GM12878 (cell line): ENCODE results near the gene LXN. TPM values are rescaled to one million over a fixed set of nuclear protein-coding genes. Genes with fewer than 3 reads are reported as not detected.

Source experiments
- ATAC-seq: fragments of 200-7000 bp; cut with Tn5 transposase; 3 replicates; pipeline ENCODE4 v1.9.1; 2020; ENCODE audit warnings: mild to moderate bottlenecking, moderate library complexity
- BruUV-seq: library from RNA; stranded (reverse); fragments of 400-500 nt; replicated peaks from 2 replicates; lab custom pipeline; 2021; lab: Mats Ljungman, UMichigan
- CTCF ChIA-PET: fragments of 300-600 bp; sonication (Branson Sonifier 250); formaldehyde crosslinking; extraction: SDS; loops from one replicate; lab custom pipeline; 2021; ENCODE audit warnings: inconsistent platforms; lab: Yijun Ruan, JAX
- POLR2A ChIA-PET: fragments of 350-600 bp; formaldehyde crosslinking; extraction: SDS; loops from one replicate; lab custom pipeline; 2021; ENCODE audit warnings: inconsistent platforms; lab: Charles Lee
- RAD21 ChIA-PET: fragments of 300-600 bp; sonication (Branson Sonifier 250); formaldehyde crosslinking; loops from one replicate; lab custom pipeline; 2023; ENCODE audit warnings: antibody characterized with exemption; ENCODE audit not compliant: unreplicated experiment; lab: Charles Lee
- SMC1A ChIA-PET: fragments of 300-600 bp; sonication (Branson Sonifier 250); formaldehyde crosslinking; loops from one replicate; lab custom pipeline; 2023; ENCODE audit not compliant: unreplicated experiment, uncharacterized antibody; lab: Charles Lee
- DNase-seq: peaks from one replicate; pipeline ENCODE4 v3.0.0-alpha.2; 2011; ENCODE audit warnings: low read depth, low spot score
- FAIRE-seq: peaks from 3 replicates; lab custom pipeline; 2011; peaks lifted over from hg19 to GRCh38; lab: Jason Lieb, UNC
- H2AFZ ChIP-seq: 2 replicates; pipeline ENCODE4 v1.6.0; 2011; ENCODE audit warnings: low read depth, low read length, control low read depth; ENCODE audit not compliant: control insufficient read depth
- H3K27ac ChIP-seq: 2 replicates; pipeline ENCODE4 v1.5.1; 2011; ENCODE audit warnings: control low read depth; ENCODE audit not compliant: control insufficient read depth, insufficient read depth
- H3K27me3 ChIP-seq, 2 experiments: replicated peaks in 1 of 2; 2 replicates each; pipeline versions ENCODE4 v1.6.0 to v1.6.1; 2011; ENCODE audit warnings: low read length in 1 of 2; ENCODE audit not compliant: control insufficient read depth in 2 of 2, insufficient read depth in 2 of 2
- H3K36me3 ChIP-seq, 2 experiments: 2 replicates each; pipeline ENCODE4 v1.5.1; 2011; ENCODE audit warnings: low read length in 1 of 2; ENCODE audit not compliant: control insufficient read depth in 2 of 2, insufficient read depth in 2 of 2
- H3K4me1 ChIP-seq: 2 replicates; pipeline ENCODE4 v1.6.1; 2011; ENCODE audit warnings: mild to moderate bottlenecking, low read length, moderate library complexity, mixed read lengths; ENCODE audit not compliant: control insufficient read depth, insufficient read depth
- H3K4me2 ChIP-seq: 2 replicates; pipeline ENCODE4 v1.6.0; 2011; ENCODE audit warnings: control low read depth; ENCODE audit not compliant: control insufficient read depth, insufficient read depth
- H3K4me3 ChIP-seq: fragments of 200-600 bp; sonication (generic); 2 replicates; pipeline ENCODE4 v1.5.1; 2016
- H3K79me2 ChIP-seq: 2 replicates; pipeline ENCODE4 v1.6.0; 2011; ENCODE audit warnings: low read length; ENCODE audit not compliant: control insufficient read depth, insufficient read depth
- H3K9ac ChIP-seq: 2 replicates; pipeline ENCODE4 v1.8.0; 2011; ENCODE audit warnings: low read length, control low read depth, mixed read lengths; ENCODE audit not compliant: control insufficient read depth, insufficient read depth
- H3K9me3 ChIP-seq: replicated peaks from 3 replicates; pipeline ENCODE4 v1.5.1; 2011; ENCODE audit warnings: mild to moderate bottlenecking, low read length; ENCODE audit not compliant: control insufficient read depth, insufficient read depth
- H4K20me1 ChIP-seq: 2 replicates; pipeline ENCODE4 v1.6.0; 2011; ENCODE audit not compliant: control insufficient read depth, insufficient read depth
- ATF3 ChIP-seq: IDR thresholded peaks from 2 replicates; pipeline ENCODE4 v1.6.1; 2011; ENCODE audit warnings: low read depth, mild to moderate bottlenecking, low read length, moderate library complexity, borderline replicate concordance; ENCODE audit errors: extremely low read depth
- BCL11A ChIP-seq: IDR thresholded peaks from 2 replicates; pipeline ENCODE4 v1.6.1; 2011; ENCODE audit warnings: low read depth, low read length
- ETV6 ChIP-seq, 2 experiments: fragments of 450-650 bp in 1 of 2; IDR thresholded peaks in 1 of 2; conservative IDR thresholded peaks in 1 of 2; 2 replicates each; pipeline ENCODE4 v1.6.1; 2014; ENCODE audit warnings: antibody characterized with exemption in 1 of 2, borderline replicate concordance in 1 of 2, low read depth in 1 of 2, mild to moderate bottlenecking in 1 of 2, moderate library complexity in 1 of 2
- FOS ChIP-seq: IDR thresholded peaks from 3 replicates; pipeline ENCODE4 v1.6.1; 2011; ENCODE audit warnings: borderline replicate concordance; ENCODE audit not compliant: insufficient read length; ENCODE audit errors: extremely low read depth
- FOXM1 ChIP-seq: IDR thresholded peaks from 2 replicates; pipeline ENCODE4 v1.6.1; 2012; ENCODE audit warnings: low read depth, mild to moderate bottlenecking, inconsistent platforms, low read length, moderate library complexity
- HCFC1 ChIP-seq: fragments of 150-350 bp; IDR thresholded peaks from 2 replicates; pipeline ENCODE4 v1.6.1; 2014; ENCODE audit warnings: low read length
- JUNB ChIP-seq: IDR thresholded peaks from 2 replicates; pipeline ENCODE4 v1.6.1; 2016; ENCODE audit warnings: antibody characterized with exemption, mild to moderate bottlenecking
- JUND ChIP-seq: IDR thresholded peaks from 2 replicates; pipeline ENCODE4 v1.6.1; 2012; ENCODE audit warnings: low read depth, mild to moderate bottlenecking, low read length, improper control_type of control experiment, moderate library complexity
- NFXL1 ChIP-seq: fragments of 450-650 bp; IDR thresholded peaks from 2 replicates; pipeline ENCODE4 v1.6.1; 2017; ENCODE audit warnings: antibody characterized with exemption, mild to moderate bottlenecking, borderline replicate concordance
- POLR2AphosphoS5 ChIP-seq: IDR thresholded peaks from 2 replicates; pipeline ENCODE4 v1.6.1; 2011; ENCODE audit warnings: mild to moderate bottlenecking, low read length, inconsistent platforms
- RAD21 ChIP-seq: IDR thresholded peaks from 2 replicates; pipeline ENCODE4 v1.6.1; 2011; ENCODE audit warnings: mild to moderate bottlenecking, low read depth, low read length, moderate library complexity; ENCODE audit not compliant: insufficient read depth
- RAD51 ChIP-seq: fragments of 450-650 bp; IDR thresholded peaks from 2 replicates; pipeline ENCODE4 v1.6.1; 2016; ENCODE audit warnings: moderate library complexity, mild to moderate bottlenecking, inconsistent platforms
- RCOR1 ChIP-seq: conservative IDR thresholded peaks from 2 replicates; pipeline ENCODE4 v1.6.1; 2012; ENCODE audit warnings: low read depth, low read length, improper control_type of control experiment
- RELA ChIP-seq: fragments of 450-650 bp; IDR thresholded peaks from 2 replicates; pipeline ENCODE4 v1.8.0; 2014; ENCODE audit warnings: borderline replicate concordance; ENCODE audit not compliant: partially characterized antibody
- STAT3 ChIP-seq: IDR thresholded peaks from 2 replicates; pipeline ENCODE4 v1.6.1; 2011; ENCODE audit warnings: low read depth, low read length, improper control_type of control experiment
- ZBTB11 ChIP-seq: fragments of 450-650 bp; formaldehyde crosslinking; IDR thresholded peaks from 2 replicates; pipeline ENCODE4 v1.5.0; 2022; ENCODE audit warnings: mild to moderate bottlenecking, missing genetic modification characterization
- ZNF24 ChIP-seq: fragments of 450-650 bp; IDR thresholded peaks from 2 replicates; pipeline ENCODE4 v1.6.1; 2017; ENCODE audit warnings: antibody characterized with exemption, mild to moderate bottlenecking
- WGBS: methylation state at CpG from one replicate; pipeline ENCODE4 v1.1.6; 2016; ENCODE audit warnings: low lambda C conversion rate; ENCODE audit not compliant: insufficient replicate concordance, insufficient coverage; ENCODE audit errors: missing lambda C conversion rate; 5-methylcytosine and 5-hydroxymethylcytosine counted together
- in situ Hi-C: fragments of 300-500 bp; cut with MboI; formaldehyde crosslinking; loops from 9 replicates; pipeline ENCODE4 v1.14.3; 2018; ENCODE audit warnings: mixed read lengths
- intact Hi-C: fragments of 100-400 bp; cut with micrococcal nuclease; formaldehyde crosslinking; loops from one replicate; pipeline ENCODE4 v1.14.2; 2022; ENCODE audit not compliant: unreplicated experiment
- polyA plus RNA-seq, 11 experiments: library from polyadenylated mRNA; depleted of rRNA in 4 of 11; unstranded in 6 of 11; stranded (reverse) in 5 of 11; fragments of >200 nt; fragmentation: Nextera tagmentation in 4 of 11; fragmentation: Illumina TruSeq in 1 of 11; extraction: Ambion mirVana in 4 of 11; extraction: Trizol in 1 of 11; gene quantifications; 1 replicate in 1 of 11; 2 replicates in 10 of 11; pipeline versions ENCODE4 v1.2.1 to v1.2.3, GENCODE V29; 2011 to 2016; ENCODE audit warnings: inconsistent platforms in 2 of 11, missing spikeins in 2 of 11, low read depth in 1 of 11
- total RNA-seq, 4 experiments: library from RNA; depleted of rRNA in 3 of 4; stranded (reverse); fragments of >200 nt in 3 of 4; fragmentation: Illumina TruSeq in 1 of 4; extraction: Trizol in 1 of 4; gene quantifications; 2 replicates each; pipeline versions ENCODE4 v1.2.1 to v1.2.3, GENCODE V29; 2013 to 2021

Gene LXN
- total and polyA plus RNA-seq, 10 of the 15 experiments (the other 5 are each of a cell fraction or from before 2014, with no cell fraction given) = 10.7 to 45.0 (median 20.4) TPM

- FAIRE-seq = no peak
- ATAC-seq = no peak
- BruUV-seq = no TSS peak
- no peaks in the 10 kb centered on the region for H3K9me3 ChIP-seq
- ChIA-PET POLR2A (interaction anchor here (0.6 kb wide), 1 partner anchor 42 kb away, joined by 5 read pairs; no protein-coding TSS in a partner anchor), SMC1A (interaction anchor here (0.6 to 1.6 kb wide), 2 partner anchors 9 kb away, joined by 3 to 5 read pairs; no protein-coding TSS in a partner anchor), CTCF (no interaction called here), RAD21 (no interaction called here)
- in situ Hi-C loops = no loop called here
- H3K9ac ChIP-seq = no peak overlapping the region
- TF ChIP-seq BCL11A = no peak
- no peak for TF ChIP-seq POLR2AphosphoS5
- TF ChIP-seq ZNF24 = no peak
- no peak for TF ChIP-seq JUNB
- no peak for TF ChIP-seq JUND
- TF ChIP-seq RAD21 = no peak
- TF ChIP-seq RAD51 = no peak
- TF ChIP-seq FOXM1 = no peak
- TF ChIP-seq NFXL1 = no peak
- TF ChIP-seq ZBTB11 (CRISPR knock-in tag) = no peak
- TF ChIP-seq ATF3 = no peak
- no peak for TF ChIP-seq FOS
- no peak for TF ChIP-seq STAT3
- no peak for TF ChIP-seq HCFC1
- no peak for TF ChIP-seq RCOR1
- no peak for TF ChIP-seq RELA
- TF ChIP-seq ETV6 (conservative IDR thresholded peaks at IDR 0.05 in 1 of 2, IDR thresholded peaks at IDR 0.05 in 1 of 2; ENCODE audit: borderline replicate concordance in 1 of 2, low read depth in 1 of 2) = no peak
- H3K36me3 ChIP-seq = no peaks in the 10 kb centered on the region; a peak in 1 of 4 replicates
- no peak overlapping the region for H3K4me2 ChIP-seq
- no peak overlapping the region for H3K27ac ChIP-seq
- H3K4me1 ChIP-seq = no peaks in the 10 kb centered on the region
- no peak for DNase-seq
- no peaks in the 10 kb centered on the region for H3K27me3 ChIP-seq
- no peak overlapping the region for H2AFZ ChIP-seq
- intact Hi-C loops = no loop called here
- 96% methylated on average over 2 of the region's 2 CpGs for WGBS
- H3K79me2 ChIP-seq = no peaks in the 10 kb centered on the region
- no peak overlapping the region for H3K4me3 ChIP-seq
- no peaks in the 10 kb centered on the region for H4K20me1 ChIP-seq
Measured at GRCh38 chr3:158696618-158697017, 24.2 kb upstream of the LXN start.
